Central memory CD4-positive, alpha-beta T cell (primary cell): ENCODE measurements around the gene SRPK2.
A peak's percentile ranks its signal among the peaks of the same experiment; 100 is the strongest.
"Not testable (repeated sequence)": the region's sequence is repeated elsewhere in the genome, so short reads cannot be mapped to it uniquely, and the experiment has no call there.

Experiments used
- DNase-seq: peaks from one replicate; pipeline ENCODE4 v3.0.0; 2022
- total RNA-seq, 3 experiments: gene quantifications; one replicate each; lab custom pipeline; 2026; lab: John Stamatoyannopoulos, UW

SRPK2 gene
- total RNA-seq: 39.0 to 76.2 (median 64.6) reads per million in 3 experiments

DNA sequence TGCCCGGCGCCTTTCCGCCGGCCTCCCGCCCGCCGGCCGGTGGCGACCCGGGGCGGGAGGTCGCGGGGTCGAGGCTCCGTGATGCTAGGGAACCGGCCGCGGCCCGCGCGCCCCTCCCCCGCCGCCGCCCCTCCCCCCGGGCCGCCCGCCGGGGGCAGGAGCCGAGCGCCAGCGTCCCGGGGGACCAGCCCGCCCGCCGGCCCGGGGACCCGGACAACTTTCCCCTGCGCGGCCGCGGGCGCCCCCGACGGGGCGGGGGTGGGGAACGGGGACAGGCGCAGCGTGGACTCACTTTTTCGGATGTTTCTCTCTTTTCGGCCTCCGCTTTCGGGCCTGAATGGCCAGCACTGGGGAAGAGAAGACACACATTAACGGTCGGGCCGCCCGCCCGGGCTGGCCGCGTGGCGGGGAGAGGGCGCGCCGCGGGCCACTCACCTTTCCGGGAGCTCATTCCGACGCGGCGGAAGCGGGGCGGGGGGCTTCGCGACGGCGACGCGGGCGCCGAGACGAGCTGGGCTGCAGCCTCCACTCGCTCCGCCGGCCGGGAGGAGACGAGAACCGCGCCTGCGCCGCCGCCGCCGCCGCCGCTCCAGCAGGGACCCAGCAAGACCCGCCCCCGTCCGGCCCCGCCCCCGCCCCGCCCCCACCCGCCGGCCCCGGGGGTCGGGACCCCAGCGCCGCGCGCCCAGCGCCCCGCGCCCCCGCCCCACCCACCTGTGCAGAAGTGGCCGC, at the start of gene SRPK2:
Gene SRPK2 (minus strand): TSS at position 566 of the 732 bp plus-strand sequence.
- DNase-seq: peak; percentile 74

DNA sequence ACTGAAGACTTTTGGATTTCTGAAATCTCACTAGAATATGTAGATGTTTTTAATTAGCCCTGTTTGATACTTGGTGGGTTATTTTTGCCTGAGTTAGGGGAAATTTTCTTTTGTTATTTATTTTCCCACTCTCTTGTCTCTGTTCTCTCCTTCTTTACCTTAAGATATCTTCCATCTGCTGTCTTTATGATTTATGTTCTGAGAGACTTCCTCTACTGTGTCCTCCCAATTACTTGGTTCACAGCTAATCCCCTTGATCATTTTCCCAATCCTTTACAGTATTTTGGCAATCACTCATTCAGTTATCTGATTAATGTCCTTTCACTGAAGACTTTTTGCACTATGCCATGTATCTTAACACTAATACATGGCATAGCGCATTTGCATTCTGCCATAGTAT, 49.5 kb upstream of the SRPK2 start:
- no peak for DNase-seq

DNA sequence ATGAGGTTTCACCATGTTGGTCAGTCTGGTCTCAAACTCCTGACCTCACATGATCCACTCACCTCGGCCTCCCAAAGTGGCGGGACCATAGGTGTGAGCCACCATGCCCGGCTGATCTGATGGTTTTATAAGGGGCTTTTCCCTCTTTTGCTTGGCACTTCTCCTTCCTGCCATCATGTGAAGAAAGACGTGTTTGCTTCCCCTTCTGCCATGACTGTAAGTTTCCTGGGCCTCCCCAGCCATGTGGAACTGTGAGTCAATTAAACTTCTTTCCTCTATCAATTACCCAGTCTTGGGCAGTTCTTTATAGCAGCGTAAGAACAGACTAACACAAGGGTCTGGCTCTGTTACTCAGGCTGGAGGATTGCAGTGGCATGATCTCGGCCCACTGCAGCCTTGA, 48.6 kb upstream of the SRPK2 start:
- DNase-seq: not testable (repeated sequence)

DNA sequence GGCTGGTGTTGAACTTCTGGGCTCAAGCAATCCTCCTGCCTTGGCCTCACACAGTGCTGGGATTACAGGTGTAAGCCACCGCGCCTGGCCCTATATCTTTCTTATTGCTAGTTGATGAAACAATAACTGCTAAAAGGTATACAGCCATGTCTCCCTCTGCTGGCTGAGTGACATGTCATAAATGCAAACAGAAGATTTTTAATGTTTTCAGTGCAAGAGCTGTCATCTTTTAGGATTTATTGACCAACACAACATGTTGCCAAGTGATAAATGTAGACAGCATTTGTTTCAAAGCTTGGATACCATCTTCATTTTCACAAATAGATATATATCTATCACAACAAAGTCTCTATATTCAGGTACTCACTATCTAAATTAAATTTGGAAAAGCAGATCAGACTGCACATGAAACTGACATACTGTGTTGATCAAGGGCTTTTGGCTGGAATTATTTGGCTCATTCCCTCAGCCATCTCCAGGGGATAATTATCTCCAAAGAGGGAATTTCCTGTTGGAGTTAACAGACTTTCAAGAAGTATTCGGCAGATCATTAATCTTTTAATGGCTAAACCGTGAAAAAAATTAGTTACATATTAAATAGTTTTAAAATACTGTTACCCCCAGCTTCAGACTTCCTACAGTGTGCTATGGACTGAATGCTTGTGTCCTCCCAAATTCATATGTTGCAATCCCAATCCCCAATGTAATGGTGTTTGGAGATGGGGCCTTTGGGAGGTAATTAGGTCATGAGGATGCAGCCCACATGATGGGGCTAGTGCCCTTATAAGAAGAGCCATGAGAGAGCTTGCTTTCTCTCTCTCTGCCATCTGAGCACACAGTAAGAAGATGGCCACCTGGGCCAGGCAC, 41.3 kb upstream of the SRPK2 start:
- peak; percentile 48 for DNase-seq

DNA sequence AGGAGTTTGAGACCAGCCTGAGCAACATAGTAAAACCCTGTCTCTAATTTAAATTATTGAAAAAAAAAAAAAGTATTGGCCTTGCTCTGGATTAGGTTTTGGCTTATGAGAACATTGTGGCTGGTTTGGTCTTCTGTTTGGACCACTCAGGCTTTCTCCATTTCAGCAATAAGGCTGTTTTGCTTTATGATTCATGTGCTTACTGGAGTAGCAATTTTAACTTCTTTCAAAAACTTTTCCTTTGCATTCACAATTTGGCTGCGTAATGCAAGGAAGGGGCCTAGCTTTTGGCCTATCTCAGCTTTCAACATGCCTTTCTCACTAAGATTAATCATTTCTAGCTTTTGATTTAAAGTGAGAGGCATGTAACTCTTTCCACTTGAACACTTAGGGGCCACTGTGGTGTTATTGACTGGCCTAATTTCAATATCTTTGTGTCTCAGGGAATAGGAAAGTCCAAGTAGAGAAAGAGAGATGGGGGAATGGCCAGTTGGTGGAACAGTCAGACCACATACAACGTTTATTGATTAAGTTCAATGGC, 38.0 kb upstream of the SRPK2 start:
- DNase-seq: no peak

DNA sequence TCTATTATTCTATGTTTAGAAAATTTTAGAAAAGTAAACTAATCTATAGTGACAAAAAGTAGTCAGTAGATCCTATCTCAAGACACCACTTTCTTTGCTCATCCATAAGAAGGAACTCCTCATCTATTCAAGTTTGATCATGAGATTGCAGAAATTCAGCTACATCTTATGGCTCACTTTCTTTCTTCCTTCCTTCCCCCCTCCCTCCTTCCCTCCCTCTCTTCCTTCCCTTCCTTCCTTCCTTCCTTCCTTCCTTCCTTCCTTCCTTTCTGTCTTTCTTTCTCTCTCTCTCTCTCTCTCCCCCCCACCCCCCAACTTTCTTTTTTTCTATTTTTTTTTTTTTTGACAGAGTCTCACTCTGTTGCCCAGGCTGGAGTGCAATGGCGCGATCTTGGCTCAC, 35.3 kb upstream of the SRPK2 start:
- DNase-seq: no peak

DNA sequence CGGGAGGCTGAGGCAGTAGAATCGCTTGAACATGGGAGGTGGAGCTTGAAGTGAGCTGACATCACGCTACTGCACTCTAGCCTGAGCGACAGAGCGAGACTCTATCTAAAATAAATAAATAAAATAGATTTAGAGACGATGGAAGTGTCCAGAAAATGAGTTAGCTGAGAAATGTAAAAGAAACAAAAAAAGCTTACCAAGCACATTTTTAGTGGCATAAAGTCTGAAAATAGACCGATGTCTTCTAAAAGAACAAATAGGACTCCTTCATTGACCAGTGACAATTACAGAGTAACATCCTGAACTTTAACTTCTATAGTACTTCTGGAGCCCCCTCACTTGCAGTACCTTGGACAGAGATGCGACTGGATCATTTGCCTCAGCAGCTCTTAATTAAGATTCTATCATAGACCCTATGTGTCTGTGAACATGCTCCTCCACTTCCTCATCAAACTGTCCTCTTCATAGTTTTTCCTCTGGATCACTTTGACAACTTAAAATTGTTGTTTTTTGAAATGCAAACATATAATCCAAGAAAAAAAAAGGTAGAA, 25.2 kb upstream of the SRPK2 start:
- no peak for DNase-seq

DNA sequence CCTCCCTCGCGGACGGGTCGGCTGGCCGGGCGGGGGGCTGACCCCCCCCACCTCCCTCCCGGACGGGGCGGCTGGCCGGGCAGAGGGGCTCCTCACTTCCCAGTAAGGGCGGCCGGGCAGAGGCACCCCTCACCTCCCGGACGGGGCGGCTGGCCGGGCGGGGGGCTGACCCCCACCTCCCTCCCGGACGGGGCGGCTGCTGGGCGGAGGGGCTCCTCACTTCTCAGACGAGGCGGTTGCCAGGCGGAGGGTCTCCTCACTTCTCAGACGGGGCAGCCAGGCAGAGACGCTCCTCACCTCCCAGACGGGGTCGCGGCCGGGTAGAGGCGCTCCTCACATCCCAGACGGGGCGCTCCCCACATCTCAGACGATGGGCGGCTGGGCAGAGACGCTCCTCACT, 22.1 kb upstream of the SRPK2 start:
- not testable (repeated sequence) for DNase-seq

DNA sequence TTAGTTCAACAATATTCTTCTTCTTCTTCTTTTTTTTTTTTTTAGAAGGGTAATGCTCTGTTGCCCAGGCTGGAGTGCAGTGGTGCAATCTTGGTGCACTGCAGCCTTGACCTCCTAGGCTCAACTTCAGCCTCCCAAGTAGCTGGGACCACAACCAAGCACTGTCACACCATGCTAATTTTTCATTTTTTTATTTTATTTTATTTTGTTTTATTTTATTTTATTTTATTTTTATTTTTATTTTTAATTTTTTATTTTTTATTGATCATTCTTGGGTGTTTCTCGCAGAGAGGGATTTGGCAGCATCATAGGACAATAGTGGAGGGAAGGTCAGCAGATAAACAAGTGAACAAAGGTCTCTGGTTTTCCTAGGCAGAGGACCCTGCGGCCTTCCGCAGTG, 21.1 kb upstream of the SRPK2 start:
- DNase-seq: not testable (repeated sequence)

DNA sequence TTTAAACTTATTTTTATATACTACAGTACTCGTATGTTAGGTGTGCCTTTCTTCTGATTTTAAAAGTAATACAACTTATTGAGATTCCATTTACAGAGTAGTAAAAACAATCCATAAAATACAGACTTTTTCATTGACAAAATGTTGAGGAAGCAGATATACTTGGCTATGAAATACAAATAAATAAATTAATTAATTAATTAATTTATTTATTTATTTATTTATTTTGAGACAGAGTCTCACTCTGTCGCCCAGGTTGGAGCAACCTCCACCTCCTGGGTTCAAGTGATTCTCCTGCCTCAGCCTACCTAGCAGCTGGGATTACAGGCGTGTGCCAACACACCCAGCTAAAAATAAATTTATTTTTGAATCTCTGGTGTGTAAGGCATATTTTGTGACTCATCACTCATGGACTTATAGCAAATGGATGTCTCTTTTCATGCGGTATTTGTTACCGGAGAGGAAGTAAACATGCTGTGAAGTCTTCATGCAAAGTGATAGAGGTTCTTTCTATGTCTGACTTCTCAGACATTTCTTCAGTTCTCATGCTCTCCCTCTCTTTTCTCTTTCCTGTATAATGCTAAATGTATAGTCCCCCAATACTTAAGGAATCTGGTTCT, 20.2 kb upstream of the SRPK2 start:
- DNase-seq: no peak

DNA sequence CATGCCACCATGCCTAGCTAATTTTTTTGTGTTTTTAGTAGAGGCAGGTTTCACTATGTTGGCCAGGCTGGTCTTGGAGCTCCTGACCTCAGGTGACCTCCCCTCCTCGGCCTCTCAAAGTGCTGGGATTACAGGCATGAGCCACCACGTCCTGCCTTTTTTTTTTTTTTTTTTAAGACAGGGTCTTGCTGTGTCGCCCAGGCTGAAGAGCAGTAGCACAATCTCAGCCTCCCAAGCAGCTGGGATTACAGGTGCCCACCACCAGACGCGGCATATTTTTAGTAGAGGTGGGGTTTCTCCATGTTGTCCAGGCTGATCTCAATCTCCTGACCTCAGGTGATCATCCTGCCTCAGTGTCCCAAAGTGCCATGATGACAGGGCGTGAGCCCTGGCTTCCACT, 14.4 kb upstream of the SRPK2 start:
- no peak for DNase-seq

DNA sequence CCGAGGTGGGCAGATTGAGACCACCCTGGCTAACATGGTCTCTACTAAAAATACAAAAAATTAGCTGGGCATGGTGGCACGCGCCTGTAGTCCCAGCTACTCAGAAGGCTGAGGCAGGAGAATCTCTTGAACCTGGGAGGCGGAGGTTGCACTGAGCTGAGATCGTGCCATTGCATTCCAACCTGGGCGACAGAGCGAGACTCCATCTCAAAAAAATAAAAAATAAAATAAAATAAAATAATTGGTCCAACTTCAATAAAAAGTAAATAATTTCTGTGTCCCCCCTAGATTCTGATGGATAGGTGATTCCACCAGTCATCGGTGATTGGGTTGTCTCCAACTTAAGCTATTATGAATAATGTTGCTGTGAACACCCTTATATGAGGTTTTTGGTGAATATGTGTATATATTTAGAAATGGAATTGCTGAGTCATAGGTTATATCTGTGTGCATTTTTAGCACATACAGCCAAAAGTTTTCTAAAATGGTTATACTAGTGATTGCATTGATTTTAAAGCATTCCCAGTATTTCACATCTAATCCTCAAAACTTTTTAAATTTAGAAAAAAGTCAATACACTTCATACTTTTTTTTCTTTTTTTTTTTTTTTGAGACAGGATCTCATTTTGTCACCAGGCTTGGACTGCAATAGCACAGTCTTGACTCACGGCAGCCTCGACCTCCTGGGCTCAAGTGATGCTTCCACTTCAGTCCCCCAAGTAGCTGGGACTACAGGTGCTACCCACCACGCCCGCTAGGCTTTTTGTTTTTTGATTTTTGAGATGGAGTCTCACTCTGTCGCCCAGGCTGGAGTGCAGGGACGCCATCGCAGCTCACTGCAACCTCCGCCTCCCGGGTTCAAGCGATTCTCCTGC, 13.7 kb upstream of the SRPK2 start:
- DNase-seq: no peak

DNA sequence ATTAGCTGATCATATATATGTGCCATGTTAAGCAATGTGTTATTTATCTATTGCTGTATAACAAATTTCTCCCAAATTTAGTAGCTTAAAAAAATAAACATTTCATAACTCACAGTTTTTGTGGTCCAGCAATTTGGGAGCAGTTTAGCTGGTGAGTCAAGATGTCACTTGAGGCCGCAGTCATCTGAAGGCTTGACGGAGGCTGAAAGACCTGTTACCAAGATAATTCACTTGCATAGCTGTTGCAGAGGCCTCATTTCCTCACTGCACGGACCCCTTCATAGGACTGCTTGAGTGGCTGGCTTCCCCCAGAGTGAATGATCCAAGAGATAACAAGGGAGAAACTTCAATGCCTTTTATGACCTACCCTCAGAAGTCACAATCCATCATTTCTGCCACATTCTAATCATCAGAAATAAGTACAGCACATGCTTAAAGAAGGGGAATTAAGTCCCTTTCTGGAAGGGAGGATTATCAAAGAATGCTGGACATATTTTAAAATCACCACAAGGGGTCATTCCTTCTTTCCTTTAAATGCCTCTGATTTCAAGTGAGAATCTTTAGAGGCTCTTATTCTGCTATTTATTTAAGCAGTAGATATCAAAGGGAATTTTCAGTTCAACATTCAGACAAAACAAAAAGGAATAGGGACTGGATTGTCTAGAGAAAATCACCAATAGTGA, 10.5 kb upstream of the SRPK2 start:
- DNase-seq: no peak

DNA sequence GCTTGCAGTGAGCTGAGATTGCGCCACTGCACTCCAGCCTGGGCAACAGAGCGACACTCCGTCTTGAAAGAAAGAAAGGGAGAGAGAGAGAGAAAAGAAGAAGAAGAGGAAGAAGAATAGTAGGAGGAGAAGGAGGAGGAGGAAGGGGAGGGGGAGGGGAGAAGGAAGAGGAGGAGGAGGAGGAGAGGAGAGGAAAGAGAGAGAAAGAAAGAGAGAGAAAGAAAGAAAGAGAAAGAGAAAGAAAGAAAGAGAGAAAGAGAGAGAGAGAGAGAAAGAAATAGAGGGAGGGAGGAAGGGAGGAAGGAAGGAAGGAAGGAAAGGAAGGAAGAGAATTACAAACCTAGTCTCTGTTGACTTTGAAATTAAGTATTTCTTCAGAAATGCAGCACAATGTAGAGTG, 7.8 kb upstream of the SRPK2 start:
- DNase-seq: no peak

DNA sequence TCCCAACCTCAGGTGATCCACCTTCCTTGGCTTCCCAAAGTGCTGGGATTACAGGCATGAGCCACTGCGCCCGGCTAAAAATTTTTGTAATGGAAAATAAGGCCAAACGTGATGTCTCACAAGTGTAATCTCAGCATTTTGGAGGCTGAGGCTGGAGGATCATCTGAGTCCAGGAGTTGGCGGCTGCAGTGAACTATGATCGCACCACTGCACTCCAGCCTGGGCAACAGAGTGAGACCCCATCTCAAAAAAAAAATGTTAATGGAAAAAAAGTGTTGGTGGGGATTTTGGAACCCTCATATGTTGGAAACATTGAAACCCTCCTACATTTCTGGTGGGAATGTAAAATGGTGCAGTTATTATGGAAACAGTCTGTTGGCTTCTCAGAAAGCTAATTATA, 2.7 kb upstream of the SRPK2 start:
- DNase-seq: no peak

DNA sequence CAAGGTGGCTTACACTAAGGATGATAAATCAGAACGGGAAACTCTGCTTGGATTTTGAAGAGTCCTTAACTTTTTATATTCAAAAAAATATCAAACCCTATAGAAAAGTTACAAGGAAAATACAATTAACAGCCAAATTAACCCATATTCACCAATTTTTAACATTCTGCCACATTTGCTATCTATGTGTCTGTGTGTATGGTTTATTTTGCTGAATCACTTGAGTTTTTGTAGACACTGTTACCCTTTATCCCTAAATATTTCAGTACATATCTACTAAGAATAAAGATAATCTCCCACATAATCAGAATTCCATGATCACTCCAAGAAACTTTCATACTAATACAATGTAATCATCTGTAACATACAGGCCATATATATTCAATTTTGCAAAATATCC, 1.2 kb upstream of the SRPK2 start:
- no peak for DNase-seq

DNA sequence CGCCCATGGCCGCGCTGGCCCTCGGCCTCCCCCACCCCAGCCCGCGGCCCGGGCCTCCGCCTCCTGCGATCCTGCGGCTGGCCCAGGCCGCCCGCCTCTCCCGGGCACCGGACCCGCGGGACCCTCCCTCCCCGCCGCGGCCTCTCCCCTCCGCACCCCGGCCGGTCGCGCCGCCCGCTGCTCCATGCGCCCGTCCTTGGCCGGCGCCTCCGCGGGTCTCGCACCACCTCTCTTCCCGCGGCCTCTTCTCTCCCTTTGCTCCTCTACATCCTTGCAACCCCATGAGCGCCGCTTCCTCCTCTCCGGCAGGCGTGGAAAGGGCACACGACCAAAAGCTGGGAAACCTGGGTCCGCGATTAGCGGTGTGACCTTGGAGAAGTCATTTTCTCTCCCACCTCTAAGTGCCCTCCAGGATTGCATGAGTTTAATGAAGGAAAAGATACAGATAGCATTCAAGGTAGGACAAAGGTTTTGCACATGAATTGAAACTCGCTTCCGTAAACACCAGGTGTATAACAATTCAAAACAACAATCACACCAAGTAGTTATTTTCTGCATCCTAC, 448 bp upstream of the SRPK2 start:
- peak; percentile 24 for DNase-seq

DNA sequence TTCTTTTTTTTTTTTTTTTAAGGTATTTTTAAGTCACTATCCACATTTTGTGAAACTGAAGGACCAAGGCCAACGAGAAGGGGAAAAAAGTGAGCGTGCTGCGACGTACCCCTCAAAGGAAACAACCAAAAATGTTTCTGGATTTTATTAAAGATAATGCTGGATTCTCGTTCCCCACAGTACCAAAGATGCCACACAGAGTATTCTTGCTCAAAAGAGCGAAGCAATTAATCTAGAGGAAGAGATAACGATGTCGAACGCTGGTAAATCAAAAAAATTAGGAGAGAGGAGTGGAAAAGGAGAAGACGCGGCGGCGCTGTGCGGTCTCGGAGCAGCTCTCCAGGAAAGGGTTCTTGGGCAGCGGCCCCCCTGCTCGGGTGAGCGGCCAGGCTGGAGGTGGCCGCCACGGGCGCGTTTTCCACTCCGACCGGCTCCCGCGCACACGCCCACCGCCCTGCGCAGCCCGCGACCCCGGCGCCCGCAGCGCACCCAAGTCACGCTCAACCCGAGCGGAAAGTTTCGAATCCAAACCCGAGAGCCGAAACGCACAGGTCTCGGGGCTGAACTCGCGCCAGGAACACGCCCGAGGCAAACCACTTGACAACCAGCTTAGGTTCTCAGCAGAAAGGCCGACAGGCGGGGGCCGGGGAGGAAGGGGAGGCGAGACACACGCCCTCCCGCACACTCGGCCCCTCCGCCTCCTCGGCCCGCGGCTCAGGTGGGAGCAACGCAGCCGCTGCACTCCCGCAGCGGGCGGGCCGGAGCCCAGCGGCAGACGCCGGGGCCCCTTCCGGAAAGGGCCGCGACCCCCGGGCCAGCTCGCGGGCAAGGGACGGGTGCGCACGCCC, 989 bp downstream of the SRPK2 start:
- DNase-seq: peak; percentile 41

DNA sequence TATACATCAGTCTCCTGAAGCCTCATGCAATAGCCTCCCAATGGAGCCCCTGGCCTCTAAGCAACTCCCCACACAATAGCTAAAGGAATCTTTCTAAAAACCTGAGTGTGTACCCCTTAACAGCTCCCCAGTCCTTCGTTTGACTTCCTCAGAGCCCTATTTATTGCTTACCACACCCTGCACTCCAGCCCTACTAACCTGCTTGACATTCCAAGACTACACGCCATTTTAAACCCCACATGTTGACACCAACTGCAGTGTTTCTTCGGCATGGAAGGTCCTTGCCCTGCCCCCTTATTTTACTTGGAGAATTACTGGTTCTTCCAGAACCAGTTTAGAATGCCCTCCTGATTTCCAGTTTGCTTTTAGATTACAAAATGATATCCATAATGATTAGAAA, 10.8 kb downstream of the SRPK2 start:
- DNase-seq: no peak

DNA sequence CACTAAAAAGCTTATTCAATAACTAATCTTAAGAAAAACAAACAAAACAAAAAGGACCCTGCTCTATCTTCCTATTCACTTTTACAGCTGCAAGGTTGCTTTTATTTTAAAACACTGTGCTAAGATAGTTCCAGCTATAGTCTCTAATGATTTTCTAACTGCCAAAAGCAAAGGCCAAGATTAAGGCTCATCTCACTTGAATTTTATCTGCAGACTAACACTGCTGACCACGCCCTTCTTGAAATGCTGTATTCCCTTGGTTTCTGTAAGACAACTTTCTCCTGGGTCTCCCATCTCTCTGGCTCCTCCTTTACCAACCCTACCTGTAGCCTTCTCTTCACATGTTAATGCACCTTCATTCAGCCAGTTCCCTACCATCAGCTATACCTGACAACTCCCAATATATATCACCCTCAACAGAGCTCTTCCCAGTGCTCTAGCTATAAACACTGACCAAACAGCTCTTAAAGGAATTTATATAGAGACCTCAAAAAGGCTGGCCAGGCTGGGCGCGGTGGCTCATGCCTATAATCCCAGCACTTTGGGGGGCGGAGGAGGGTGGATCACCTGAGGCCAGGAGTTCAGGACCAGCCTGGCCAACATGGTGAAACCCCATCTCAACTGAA, 11.7 kb downstream of the SRPK2 start:
- no peak for DNase-seq
